K562 (cell line): ENCODE data around the gene ARNT2. TPM values are rescaled to one million over a fixed set of nuclear protein-coding genes. Genes with fewer than 3 reads are reported as not detected.

Experiments used
- ATAC-seq: fragments of 200-7000 bp; cut with Tn5 transposase; 3 replicates; pipeline ENCODE4 v1.9.1; 2020; ENCODE audit warnings: moderate library complexity
- BruUV-seq: library from RNA; stranded (reverse); fragments of 400-500 nt; replicated peaks from 2 replicates; lab custom pipeline; 2021; lab: Mats Ljungman, UMichigan
- CTCF ChIA-PET: fragments of 300-600 bp; formaldehyde crosslinking; extraction: SDS; loops from one replicate; lab custom pipeline; 2021; ENCODE audit warnings: low intra/inter-chr PET ratio; lab: Yijun Ruan, JAX
- POLR2A ChIA-PET: fragments of 300-600, 350-650 bp; sonication (Branson Sonifier 250); formaldehyde crosslinking; extraction: SDS; loops from one replicate; lab custom pipeline; 2021; ENCODE audit warnings: antibody characterized with exemption, inconsistent platforms; lab: Yijun Ruan, JAX
- DNase-seq, 4 experiments: peaks; one replicate each; pipeline versions ENCODE4 v3.0.0 to v3.0.0-alpha.2; 2011 to 2018; ENCODE audit warnings: low spot score in 3 of 4, mixed read lengths in 3 of 4; ENCODE audit errors: extremely low read depth in 1 of 4
- FAIRE-seq: peaks from 2 replicates; lab custom pipeline; 2011; peaks lifted over from hg19 to GRCh38; lab: Jason Lieb, UNC
- H2AFZ ChIP-seq: 2 replicates; pipeline ENCODE4 v1.6.0; 2011; ENCODE audit warnings: low read depth, low read length, control low read depth, inconsistent platforms
- H3K27ac ChIP-seq: fragments of 200-600 bp; 3 replicates; pipeline ENCODE4 v1.8.0; 2011; ENCODE audit warnings: low read depth, mild to moderate bottlenecking, control low read depth, inconsistent platforms, low read length, moderate library complexity, mixed read lengths; ENCODE audit errors: extremely low read depth
- H3K27me3 ChIP-seq, 2 experiments: fragments of 300-600 bp in 1 of 2; 2 replicates in 1 of 2; 3 replicates in 1 of 2; pipeline versions ENCODE4 v1.6.0 to v1.8.0; 2011; ENCODE audit warnings: inconsistent platforms in 2 of 2, low read length in 2 of 2, mild to moderate bottlenecking in 1 of 2, mixed read lengths in 1 of 2, moderate library complexity in 1 of 2; ENCODE audit not compliant: control insufficient read depth in 2 of 2, insufficient read depth in 2 of 2
- H3K36me3 ChIP-seq: fragments of 300-600 bp; 3 replicates; pipeline ENCODE4 v1.8.0; 2011; ENCODE audit warnings: mild to moderate bottlenecking, low read length, inconsistent platforms; ENCODE audit not compliant: control insufficient read depth, insufficient read depth
- H3K4me1 ChIP-seq, 2 experiments: fragments of 200-600 bp in 1 of 2; replicated peaks in 1 of 2; 2 replicates in 1 of 2; 3 replicates in 1 of 2; pipeline versions ENCODE4 v1.5.1 to v1.8.0; 2011; ENCODE audit warnings: inconsistent platforms in 2 of 2, low read length in 2 of 2, mild to moderate bottlenecking in 1 of 2, mixed read lengths in 1 of 2, moderate library complexity in 1 of 2; ENCODE audit not compliant: control insufficient read depth in 2 of 2, insufficient read depth in 2 of 2
- H3K4me2 ChIP-seq: 2 replicates; pipeline ENCODE4 v1.6.1; 2011; ENCODE audit warnings: low read length, control low read depth, inconsistent platforms, mixed read lengths; ENCODE audit not compliant: insufficient read depth
- H3K4me3 ChIP-seq: fragments of 200-600 bp; sonication (generic), shearing (Covaris generic); 2 replicates; pipeline ENCODE4 v1.5.1; 2016; ENCODE audit warnings: control low read depth, inconsistent platforms
- H3K79me2 ChIP-seq: fragments of 200-600 bp; 3 replicates; pipeline ENCODE4 v1.8.0; 2011; ENCODE audit warnings: low read length, inconsistent platforms; ENCODE audit not compliant: control insufficient read depth, insufficient read depth
- H3K9ac ChIP-seq, 2 experiments: 2 replicates each; pipeline versions ENCODE4 v1.6.0 to v1.6.1; 2011; ENCODE audit warnings: low read depth in 2 of 2, low read length in 2 of 2, control low read depth in 1 of 2, inconsistent platforms in 1 of 2, mild to moderate bottlenecking in 1 of 2, mixed read lengths in 1 of 2; ENCODE audit not compliant: insufficient read depth in 1 of 2
- H3K9me1 ChIP-seq: one replicate; pipeline ENCODE4 v1.6.0; 2011; ENCODE audit warnings: inconsistent platforms, mild to moderate bottlenecking, low read length, moderate library complexity; ENCODE audit not compliant: control insufficient read depth, insufficient read depth
- H3K9me3 ChIP-seq: replicated peaks from 2 replicates; pipeline ENCODE4 v1.5.1; 2011; ENCODE audit warnings: low read depth, low read length, inconsistent platforms; ENCODE audit not compliant: control insufficient read depth, insufficient read depth
- H4K20me1 ChIP-seq: replicated peaks from 2 replicates; pipeline ENCODE4 v1.6.1; 2011; ENCODE audit warnings: low read length, inconsistent platforms, mixed read lengths; ENCODE audit not compliant: control insufficient read depth, insufficient read depth
- BDP1 ChIP-seq: IDR thresholded peaks from 3 replicates; pipeline ENCODE4 v1.6.1; 2011; ENCODE audit not compliant: insufficient read length, insufficient read depth
- CREB1 ChIP-seq, 2 experiments: sonication (generic) in 1 of 2; formaldehyde crosslinking in 1 of 2; IDR thresholded peaks; 2 replicates each; pipeline versions ENCODE4 v1.6.1 to v1.8.0; 2012 to 2022; ENCODE audit warnings: inconsistent platforms in 1 of 2, mild to moderate bottlenecking in 1 of 2, missing genetic modification reagents in 1 of 2, moderate library complexity in 1 of 2
- ELF1 ChIP-seq: fragments of 200-800 bp; sonication (Bioruptor generic); IDR thresholded peaks from 2 replicates; pipeline ENCODE4 v1.6.1; 2016; ENCODE audit warnings: missing genetic modification characterization, missing compliant biosample characterization
- FIP1L1 ChIP-seq: fragments of 200-400 bp; formaldehyde crosslinking; IDR thresholded peaks from 2 replicates; pipeline ENCODE4 v1.6.1; 2018; ENCODE audit warnings: mild to moderate bottlenecking, low read depth, low read length; ENCODE audit not compliant: poor library complexity, severe bottlenecking
- HIVEP1 ChIP-seq: fragments of 250-450 bp; sonication (Bioruptor Pico); IDR thresholded peaks from 2 replicates; pipeline ENCODE4 v1.4.0; 2020; ENCODE audit warnings: mild to moderate bottlenecking
- MCM3 ChIP-seq: fragments of 450-650 bp; IDR thresholded peaks from 2 replicates; pipeline ENCODE4 v1.6.1; 2016
- MYC ChIP-seq, 2 experiments: fragments of 250-450 bp in 1 of 2; sonication (Bioruptor Pico) in 1 of 2; IDR thresholded peaks; 2 replicates each; pipeline versions ENCODE4 v1.5.1 to v1.6.1; 2012 to 2021; ENCODE audit warnings: low read depth in 2 of 2, borderline replicate concordance in 1 of 2, improper control_type of control experiment in 1 of 2, low read length in 1 of 2, mild to moderate bottlenecking in 1 of 2, moderate library complexity in 1 of 2
- POLR2H ChIP-seq: IDR thresholded peaks from 2 replicates; pipeline ENCODE4 v1.6.1; 2016; ENCODE audit warnings: missing genetic modification characterization, low read depth, mild to moderate bottlenecking, control low read depth, missing compliant biosample characterization, moderate library complexity
- PTTG1 ChIP-seq: fragments of 450-650 bp; IDR thresholded peaks from 2 replicates; pipeline ENCODE4 v1.6.1; 2016; ENCODE audit warnings: low read depth, mild to moderate bottlenecking, missing genetic modification characterization, missing compliant biosample characterization
- RBM17 ChIP-seq: fragments of 200-400 bp; formaldehyde crosslinking; IDR thresholded peaks from 2 replicates; pipeline ENCODE4 v1.6.1; 2017; ENCODE audit warnings: low read depth, mild to moderate bottlenecking, low read length, borderline replicate concordance
- RHOXF2B ChIP-seq: fragments of 250-450 bp; sonication (Bioruptor Pico); conservative IDR thresholded peaks from 2 replicates; pipeline ENCODE4 v1.5.1; 2021
- SIN3B ChIP-seq: fragments of 450-650 bp; IDR thresholded peaks from 2 replicates; pipeline ENCODE4 v1.6.1; 2017; ENCODE audit warnings: low read depth, mild to moderate bottlenecking, moderate library complexity
- SREBF1 ChIP-seq: fragments of 150-350 bp; IDR thresholded peaks from 2 replicates; pipeline ENCODE4 v1.6.1; 2014; ENCODE audit warnings: antibody characterized with exemption, low read depth, low read length, borderline replicate concordance
- ZNF445 ChIP-seq: fragments of 250-450 bp; sonication (Bioruptor Pico); IDR thresholded peaks from 2 replicates; pipeline ENCODE4 v1.4.0; 2020; ENCODE audit warnings: low read depth, mild to moderate bottlenecking, moderate library complexity
- WGBS: fragments of 100-300 bp; shearing (Covaris generic); methylation state at CpG from one replicate; pipeline ENCODE4 v1.1.6; 2016; ENCODE audit warnings: low coverage, mixed read lengths; ENCODE audit not compliant: insufficient coverage; ENCODE audit errors: missing lambda C conversion rate; 5-methylcytosine and 5-hydroxymethylcytosine counted together
- in situ Hi-C: fragments of 300-500 bp; cut with MboI; formaldehyde crosslinking; loops from 4 replicates; pipeline ENCODE4 v1.15.0; 2018; ENCODE audit warnings: inconsistent platforms, mixed read lengths
- intact Hi-C: fragments of 100-400 bp; cut with micrococcal nuclease; formaldehyde crosslinking; loops from 2 replicates; pipeline ENCODE4 v1.14.2; 2022
- polyA plus RNA-seq, 8 experiments: library from polyadenylated mRNA; depleted of rRNA in 4 of 8; stranded (reverse) in 5 of 8; unstranded in 3 of 8; fragments of >200 nt; fragmentation: Nextera tagmentation in 2 of 8; fragmentation: Illumina TruSeq in 1 of 8; extraction: Ambion mirVana in 2 of 8; extraction: Trizol in 1 of 8; gene quantifications; 2 replicates each; pipeline versions ENCODE4 v1.2.1 to v1.2.3, GENCODE V29; 2011 to 2014; ENCODE audit warnings: inconsistent platforms in 1 of 8, missing spikeins in 1 of 8
- total RNA-seq, 7 experiments: library from RNA; depleted of rRNA in 6 of 7; stranded (reverse); fragments of >200 nt in 6 of 7; fragmentation: Illumina TruSeq in 2 of 7; extraction: Trizol in 2 of 7; gene quantifications; 2 replicates each; pipeline versions ENCODE4 v1.2.1 to v1.2.3, GENCODE V29; 2011 to 2021; ENCODE audit warnings: low replicate concordance in 1 of 7
- TF ChIP-seq, protein P1 (sequence below): IDR thresholded peaks from 2 replicates; pipeline ENCODE4 v1.6.1; 2011; ENCODE audit warnings: borderline replicate concordance, low read depth, mild to moderate bottlenecking, moderate library complexity, low read length; ENCODE audit not compliant: insufficient read depth, poor library complexity, severe bottlenecking

Gene ARNT2
- total and polyA plus RNA-seq, 9 of the 15 experiments (the other 6 are each of a cell fraction or from before 2014, with no cell fraction given): 0.01 TPM; not detected in 8

DNA sequence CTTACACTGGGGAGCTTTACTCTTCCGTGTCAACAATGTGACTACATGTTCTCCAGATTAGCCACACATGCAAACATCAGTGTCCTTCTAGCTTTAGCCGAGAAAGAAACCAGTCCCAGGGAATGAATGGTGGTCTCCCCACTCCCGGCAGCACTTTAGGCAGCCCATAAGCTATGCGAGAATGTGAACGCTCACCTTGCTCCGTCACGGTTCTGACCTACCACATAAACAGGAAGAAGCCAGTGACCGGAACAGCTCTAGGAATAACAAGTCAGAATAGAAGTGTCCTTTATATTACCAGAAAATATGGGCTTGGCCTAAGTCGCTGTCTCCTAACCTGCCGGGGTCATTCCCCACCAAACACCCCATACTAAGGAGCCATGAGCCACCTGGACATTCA lies 192.9 kb downstream of the ARNT2 start (continued):
- TF ChIP-seq, protein P1, sequence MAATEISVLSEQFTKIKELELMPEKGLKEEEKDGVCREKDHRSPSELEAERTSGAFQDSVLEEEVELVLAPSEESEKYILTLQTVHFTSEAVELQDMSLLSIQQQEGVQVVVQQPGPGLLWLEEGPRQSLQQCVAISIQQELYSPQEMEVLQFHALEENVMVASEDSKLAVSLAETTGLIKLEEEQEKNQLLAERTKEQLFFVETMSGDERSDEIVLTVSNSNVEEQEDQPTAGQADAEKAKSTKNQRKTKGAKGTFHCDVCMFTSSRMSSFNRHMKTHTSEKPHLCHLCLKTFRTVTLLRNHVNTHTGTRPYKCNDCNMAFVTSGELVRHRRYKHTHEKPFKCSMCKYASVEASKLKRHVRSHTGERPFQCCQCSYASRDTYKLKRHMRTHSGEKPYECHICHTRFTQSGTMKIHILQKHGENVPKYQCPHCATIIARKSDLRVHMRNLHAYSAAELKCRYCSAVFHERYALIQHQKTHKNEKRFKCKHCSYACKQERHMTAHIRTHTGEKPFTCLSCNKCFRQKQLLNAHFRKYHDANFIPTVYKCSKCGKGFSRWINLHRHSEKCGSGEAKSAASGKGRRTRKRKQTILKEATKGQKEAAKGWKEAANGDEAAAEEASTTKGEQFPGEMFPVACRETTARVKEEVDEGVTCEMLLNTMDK: no peak
- TF ChIP-seq PTTG1: no peak
- TF ChIP-seq RHOXF2B (CRISPR knock-in tag): no peak
- TF ChIP-seq ELF1 (tag): no peak
- no peak for TF ChIP-seq HIVEP1 (CRISPR knock-in tag)
- TF ChIP-seq SIN3B: no peak
- no peak for TF ChIP-seq ZNF445 (CRISPR knock-in tag)
- no peak for TF ChIP-seq MYC (IDR thresholded peaks at IDR 0.05; ENCODE audit: low read depth, low read length)
- TF ChIP-seq MYC (CRISPR knock-in tag; IDR thresholded peaks at IDR 0.05; ENCODE audit: borderline replicate concordance, low read depth): no peak

DNA sequence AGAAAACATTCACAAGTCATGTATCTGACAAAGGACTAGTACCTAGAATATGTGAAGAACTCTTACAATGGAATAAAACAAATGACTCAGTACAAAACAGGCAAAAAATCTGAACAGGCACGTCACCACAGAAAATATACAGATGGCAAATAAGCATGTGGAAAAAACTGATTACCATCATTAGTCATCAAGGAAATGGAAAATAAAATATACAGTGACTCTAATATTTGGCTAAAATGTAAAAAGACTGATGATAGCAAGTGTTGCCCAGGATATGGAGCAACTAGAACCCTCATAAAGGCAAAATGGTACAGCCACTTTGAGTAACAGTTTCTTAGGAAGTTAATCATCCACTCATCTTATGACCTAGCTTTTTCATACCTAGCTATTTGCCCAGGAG lies 195.2 kb downstream of the ARNT2 start:
- Histone ChIP-seq H3K4me2 (no peak overlapping the region), H3K4me3 (no peak overlapping the region), H2AFZ (no peak overlapping the region), H4K20me1 (no peaks in the 10 kb centered on the region), H3K36me3 (no peaks in the 10 kb centered on the region), H3K4me1 (no peaks in the 10 kb centered on the region), H3K9me3 (no peaks in the 10 kb centered on the region), H3K9me1 (no peaks in the 10 kb centered on the region), H3K9ac (no peak overlapping the region), H3K27me3 (peaks cover 0 to 17% of the 10 kb centered on the region in 2 experiments; a peak in 3 of 5 replicates), H3K79me2 (no peaks in the 10 kb centered on the region), H3K27ac (no peak overlapping the region)
- intact Hi-C loops (no loop called here), in situ Hi-C loops (no loop called here)
- no TSS peak for BruUV-seq
- no peak for DNase-seq
- 0% methylated on average over 1 of the region's 1 CpG for WGBS
- TF ChIP-seq CREB1 (IDR thresholded peaks at IDR 0.05): no peak
- no peak for TF ChIP-seq CREB1 (CRISPR knock-in tag; IDR thresholded peaks at IDR 0.05)
- TF ChIP-seq MCM3: no peak
- TF ChIP-seq POLR2H (tag): no peak
- no peak for TF ChIP-seq SREBF1
- TF ChIP-seq BDP1: no peak
- no peak for TF ChIP-seq FIP1L1
- TF ChIP-seq RBM17: no peak
- ATAC-seq: no peak
- ChIA-PET CTCF (no interaction called here), POLR2A (no interaction called here)
- no peak for FAIRE-seq
